ENCODE measurements around the gene RENBP. TPM values are rescaled to one million over a fixed set of nuclear protein-coding genes. Genes with fewer than 3 reads are reported as not detected.

The RENBP gene
- total and polyA plus RNA-seq, 4 donors, result 1.0 to 7.9 (median 7.0) TPM

DNA sequence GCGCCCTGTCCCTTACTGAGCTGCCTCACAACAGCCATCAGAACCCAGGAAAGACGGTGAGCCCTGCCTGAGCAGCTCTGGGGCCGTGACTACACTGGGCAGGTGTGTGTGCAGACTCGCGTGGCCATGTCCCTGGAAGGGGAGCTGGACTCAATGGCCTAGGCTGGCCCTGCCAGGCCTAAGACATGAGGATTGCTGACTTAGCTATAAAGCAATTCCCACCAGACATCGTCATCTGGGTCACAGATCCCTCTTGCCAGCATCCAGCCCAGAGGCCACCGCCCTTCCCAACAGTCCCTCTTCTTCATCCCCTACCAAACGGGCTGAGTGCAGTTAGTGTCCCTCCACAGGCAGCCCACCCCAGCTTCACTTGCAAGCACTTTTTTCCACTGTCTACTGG is 13.3 kb downstream of the RENBP start:
- Histone ChIP-seq H3K9ac (ENCODE audit: low read depth in 1 of 2, low read length in 2 of 2) (no peak overlapping the region), H3K4me1 (ENCODE audit: control insufficient read depth in 4 of 4, insufficient read depth in 4 of 4, low read length in 3 of 4) (peaks cover 2 to 40% (median 28%) of the 10 kb centered on the region in 4 donors)
- 93% methylated on average over 8 of the region's 8 CpGs for WGBS

DNA sequence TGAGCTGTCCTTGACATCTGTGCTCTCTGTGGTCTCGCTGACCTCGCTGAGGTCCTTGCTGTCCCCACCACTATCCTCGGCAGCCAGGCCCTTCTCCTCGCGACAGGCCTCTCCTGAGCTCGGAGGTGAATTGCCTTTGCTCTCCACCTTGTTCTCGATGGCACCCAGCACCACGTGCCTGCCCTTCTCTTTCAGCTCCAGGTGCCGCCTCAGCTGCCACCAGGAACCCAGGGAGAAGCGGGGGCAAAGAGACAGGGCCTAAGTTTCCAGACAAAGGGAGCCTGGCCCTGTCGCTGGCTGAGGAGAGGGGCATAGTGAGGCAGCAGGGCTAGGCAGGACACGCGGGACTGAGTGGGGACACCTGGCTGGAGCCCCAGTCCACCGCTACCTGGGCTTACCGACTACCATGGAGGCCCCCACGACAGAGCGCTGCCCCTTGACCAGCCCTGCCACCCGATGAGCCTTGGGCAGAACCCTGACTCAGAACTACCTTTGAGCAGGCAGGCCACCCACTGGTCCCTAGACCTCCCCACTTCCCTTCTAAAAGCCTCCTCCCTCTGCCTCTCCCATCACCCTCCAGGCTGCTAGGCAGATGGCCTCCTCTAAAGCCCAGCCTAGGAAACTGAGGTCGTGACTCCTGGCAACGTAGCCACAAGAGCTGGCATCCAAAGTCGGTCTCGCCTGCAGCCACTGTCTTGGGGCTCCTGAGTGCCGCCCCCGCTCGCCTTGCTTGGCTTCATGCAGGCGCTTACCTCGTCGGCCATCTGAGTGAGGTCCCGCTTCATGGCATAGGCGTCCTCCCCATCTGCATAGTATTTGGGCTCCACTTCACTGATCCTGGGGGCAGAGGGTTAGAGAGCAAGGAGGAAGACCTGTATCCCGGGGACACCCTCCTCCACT is 14.2 kb downstream of the RENBP start:
- H3K9ac ChIP-seq (ENCODE audit: low read depth in 1 of 2, low read length in 2 of 2), result no peak overlapping the region
- DNase-seq (ENCODE audit: low spot score), result no peak
- H3K36me3 ChIP-seq (ENCODE audit: control insufficient read depth in 4 of 4, insufficient read depth in 3 of 4, low read depth in 1 of 4, low read length in 3 of 4), result peaks cover 0 to 15% (median 1%) of the 10 kb centered on the region in 4 donors
- H3K27me3 ChIP-seq (ENCODE audit: control insufficient read depth in 4 of 4, insufficient read depth in 4 of 4, low read length in 3 of 4), result no peaks in the 10 kb centered on the region
- H3K9me3 ChIP-seq (ENCODE audit: control insufficient read depth in 4 of 4, low read length in 3 of 4), result no peaks in the 10 kb centered on the region
- TF ChIP-seq JUND (IDR thresholded peaks at IDR 0.05) (no peak), GABPA (IDR thresholded peaks at IDR 0.05 in 1 of 2, conservative IDR thresholded peaks at IDR 0.05 in 1 of 2) (no peak)
- TF ChIP-seq, protein P1, sequence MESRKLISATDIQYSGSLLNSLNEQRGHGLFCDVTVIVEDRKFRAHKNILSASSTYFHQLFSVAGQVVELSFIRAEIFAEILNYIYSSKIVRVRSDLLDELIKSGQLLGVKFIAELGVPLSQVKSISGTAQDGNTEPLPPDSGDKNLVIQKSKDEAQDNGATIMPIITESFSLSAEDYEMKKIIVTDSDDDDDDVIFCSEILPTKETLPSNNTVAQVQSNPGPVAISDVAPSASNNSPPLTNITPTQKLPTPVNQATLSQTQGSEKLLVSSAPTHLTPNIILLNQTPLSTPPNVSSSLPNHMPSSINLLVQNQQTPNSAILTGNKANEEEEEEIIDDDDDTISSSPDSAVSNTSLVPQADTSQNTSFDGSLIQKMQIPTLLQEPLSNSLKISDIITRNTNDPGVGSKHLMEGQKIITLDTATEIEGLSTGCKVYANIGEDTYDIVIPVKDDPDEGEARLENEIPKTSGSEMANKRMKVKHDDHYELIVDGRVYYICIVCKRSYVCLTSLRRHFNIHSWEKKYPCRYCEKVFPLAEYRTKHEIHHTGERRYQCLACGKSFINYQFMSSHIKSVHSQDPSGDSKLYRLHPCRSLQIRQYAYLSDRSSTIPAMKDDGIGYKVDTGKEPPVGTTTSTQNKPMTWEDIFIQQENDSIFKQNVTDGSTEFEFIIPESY (IDR thresholded peaks at IDR 0.05), result no peak
- TF ChIP-seq, protein P2, sequence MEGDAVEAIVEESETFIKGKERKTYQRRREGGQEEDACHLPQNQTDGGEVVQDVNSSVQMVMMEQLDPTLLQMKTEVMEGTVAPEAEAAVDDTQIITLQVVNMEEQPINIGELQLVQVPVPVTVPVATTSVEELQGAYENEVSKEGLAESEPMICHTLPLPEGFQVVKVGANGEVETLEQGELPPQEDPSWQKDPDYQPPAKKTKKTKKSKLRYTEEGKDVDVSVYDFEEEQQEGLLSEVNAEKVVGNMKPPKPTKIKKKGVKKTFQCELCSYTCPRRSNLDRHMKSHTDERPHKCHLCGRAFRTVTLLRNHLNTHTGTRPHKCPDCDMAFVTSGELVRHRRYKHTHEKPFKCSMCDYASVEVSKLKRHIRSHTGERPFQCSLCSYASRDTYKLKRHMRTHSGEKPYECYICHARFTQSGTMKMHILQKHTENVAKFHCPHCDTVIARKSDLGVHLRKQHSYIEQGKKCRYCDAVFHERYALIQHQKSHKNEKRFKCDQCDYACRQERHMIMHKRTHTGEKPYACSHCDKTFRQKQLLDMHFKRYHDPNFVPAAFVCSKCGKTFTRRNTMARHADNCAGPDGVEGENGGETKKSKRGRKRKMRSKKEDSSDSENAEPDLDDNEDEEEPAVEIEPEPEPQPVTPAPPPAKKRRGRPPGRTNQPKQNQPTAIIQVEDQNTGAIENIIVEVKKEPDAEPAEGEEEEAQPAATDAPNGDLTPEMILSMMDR (IDR thresholded peaks at IDR 0.05; ENCODE audit: low read depth, low read length, missing input control), result no peak
- H3K27ac ChIP-seq (ENCODE audit: low read depth in 1 of 2, low read length in 2 of 2), result no peak overlapping the region
- 92% methylated on average over 31 of the region's 31 CpGs for WGBS
- no peak overlapping the region for H3K4me3 ChIP-seq (ENCODE audit: low read depth in 1 of 3, low read length in 3 of 3)
- peaks cover 5 to 36% (median 27%) of the 10 kb centered on the region in 4 donors for H3K4me1 ChIP-seq (ENCODE audit: control insufficient read depth in 4 of 4, insufficient read depth in 4 of 4, low read length in 3 of 4)

More for the DNA sequence above, 13.3 kb downstream of the RENBP start:
- H3K36me3 ChIP-seq (ENCODE audit: control insufficient read depth in 4 of 4, insufficient read depth in 3 of 4, low read depth in 1 of 4, low read length in 3 of 4), result peaks cover 0 to 15% (median 1%) of the 10 kb centered on the region in 4 donors
- no peak for DNase-seq (ENCODE audit: low spot score)
- no peak overlapping the region for H3K27ac ChIP-seq (ENCODE audit: low read depth in 1 of 2, low read length in 2 of 2)
- TF ChIP-seq MAX (IDR thresholded peaks at IDR 0.05), result no peak
- no peak for TF ChIP-seq RXRA (IDR thresholded peaks at IDR 0.05)
- TF ChIP-seq, protein P1 (IDR thresholded peaks at IDR 0.05), result no peak
- TF ChIP-seq HNF4G (IDR thresholded peaks at IDR 0.05), result no peak
- TF ChIP-seq SP1 (IDR thresholded peaks at IDR 0.05), result no peak
- TF ChIP-seq FOXA1 (IDR thresholded peaks at IDR 0.05), result no peak
- H3K27me3 ChIP-seq (ENCODE audit: control insufficient read depth in 4 of 4, insufficient read depth in 4 of 4, low read length in 3 of 4), result no peaks in the 10 kb centered on the region
- H3K9me3 ChIP-seq (ENCODE audit: control insufficient read depth in 4 of 4, low read length in 3 of 4), result no peaks in the 10 kb centered on the region
- H3K4me3 ChIP-seq (ENCODE audit: low read depth in 1 of 3, low read length in 3 of 3), result no peak overlapping the region

Measured in liver (tissue), 9 donors.